Activated B cell treated with CpG ODN at 0.5 μM for 24 hours (primary cell): ENCODE measurements around the gene TNFRSF1A. TPM values are rescaled to one million over a fixed set of nuclear protein-coding genes. Genes with fewer than 3 reads are reported as not detected.

Experiments
- ATAC-seq: fragments of 200-7000 bp; cut with Tn5 transposase; one replicate; pipeline ENCODE4 v1.10.0; 2021; ENCODE audit warnings: low read depth, mild to moderate bottlenecking, moderate library complexity
- CTCF ChIA-PET: fragments of 350-600 bp; sonication (Branson Sonifier 250); formaldehyde crosslinking; loops from one replicate; lab custom pipeline; 2021; ENCODE audit warnings: antibody characterized with exemption; lab: Charles Lee
- POLR2A ChIA-PET: fragments of 350-600 bp; sonication (Branson Sonifier 250); formaldehyde crosslinking; loops from one replicate; lab custom pipeline; 2021; ENCODE audit warnings: antibody characterized with exemption; lab: Charles Lee
- DNase-seq: peaks from one replicate; pipeline ENCODE4 v3.0.0; 2022
- H3K27ac Mint-ChIP-seq: one replicate; pipeline ENCODE4 v1.8.0; 2020; ENCODE audit warnings: mixed read lengths
- H3K27me3 Mint-ChIP-seq: one replicate; pipeline ENCODE4 v1.8.0; 2021; ENCODE audit warnings: mixed read lengths
- H3K36me3 Mint-ChIP-seq: one replicate; pipeline ENCODE4 v1.8.0; 2021; ENCODE audit warnings: low read depth, mixed read lengths
- H3K4me1 Mint-ChIP-seq: one replicate; pipeline ENCODE4 v1.8.0; 2021; ENCODE audit warnings: mixed read lengths
- H3K4me3 Mint-ChIP-seq: one replicate; pipeline ENCODE4 v1.8.0; 2020; ENCODE audit warnings: mild to moderate bottlenecking, mixed read lengths
- H3K9me3 Mint-ChIP-seq: one replicate; pipeline ENCODE4 v1.8.0; 2020; ENCODE audit warnings: mixed read lengths
- intact Hi-C: fragments of 100-400 bp; cut with micrococcal nuclease; formaldehyde crosslinking; loops from one replicate; pipeline ENCODE4 v1.15.1; 2024
- total RNA-seq: library from RNA; stranded (reverse); gene quantifications from 2 replicates; pipeline ENCODE4 v1.2.3, GENCODE V29; 2022
- TF ChIP-seq, protein P1 (sequence below): fragments of 200-600 bp; IDR thresholded peaks from one replicate; pipeline ENCODE4 v1.8.0; 2022; ENCODE audit warnings: antibody characterized with exemption, mild to moderate bottlenecking

The TNFRSF1A gene
- total RNA-seq, 1 donor from 2014 or later = not detected

DNA sequence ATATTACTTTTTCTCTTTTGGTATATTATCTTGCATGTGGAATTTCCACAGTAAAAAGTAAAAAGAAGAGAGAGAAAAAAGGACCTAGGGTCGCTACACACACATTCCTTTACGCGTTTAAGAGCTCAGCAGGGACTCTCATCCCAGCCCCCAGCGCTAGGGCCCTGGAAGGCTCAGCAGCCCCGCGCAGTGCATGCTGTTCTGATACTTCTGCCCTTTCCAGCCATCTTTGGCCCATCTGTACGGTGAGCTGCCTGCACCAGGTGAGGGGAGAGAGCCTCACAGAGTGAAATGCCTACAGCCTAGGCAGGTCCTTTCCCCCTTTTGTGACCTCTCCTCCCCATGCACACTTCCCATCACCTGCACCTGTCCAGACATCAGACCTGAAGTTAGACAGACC, 40.5 kb upstream of the TNFRSF1A start:
- Mint-ChIP-seq H3K4me3 (no peak overlapping the region), H3K4me1 (peaks cover 8% of the 10 kb centered on the region), H3K27ac (no peak overlapping the region), H3K27me3 (peaks cover 56% of the 10 kb centered on the region), H3K9me3 (no peaks in the 10 kb centered on the region), H3K36me3 (no peaks in the 10 kb centered on the region)
- ATAC-seq (no peak), DNase-seq (no peak)
- POLR2A ChIA-PET = interaction anchor here (0.5 kb wide), 1 partner anchor 113 kb away, joined by 5 read pairs; no protein-coding TSS in a partner anchor
- CTCF ChIA-PET = no interaction called here
- intact Hi-C loops = no loop called here
- TF ChIP-seq, protein P1, sequence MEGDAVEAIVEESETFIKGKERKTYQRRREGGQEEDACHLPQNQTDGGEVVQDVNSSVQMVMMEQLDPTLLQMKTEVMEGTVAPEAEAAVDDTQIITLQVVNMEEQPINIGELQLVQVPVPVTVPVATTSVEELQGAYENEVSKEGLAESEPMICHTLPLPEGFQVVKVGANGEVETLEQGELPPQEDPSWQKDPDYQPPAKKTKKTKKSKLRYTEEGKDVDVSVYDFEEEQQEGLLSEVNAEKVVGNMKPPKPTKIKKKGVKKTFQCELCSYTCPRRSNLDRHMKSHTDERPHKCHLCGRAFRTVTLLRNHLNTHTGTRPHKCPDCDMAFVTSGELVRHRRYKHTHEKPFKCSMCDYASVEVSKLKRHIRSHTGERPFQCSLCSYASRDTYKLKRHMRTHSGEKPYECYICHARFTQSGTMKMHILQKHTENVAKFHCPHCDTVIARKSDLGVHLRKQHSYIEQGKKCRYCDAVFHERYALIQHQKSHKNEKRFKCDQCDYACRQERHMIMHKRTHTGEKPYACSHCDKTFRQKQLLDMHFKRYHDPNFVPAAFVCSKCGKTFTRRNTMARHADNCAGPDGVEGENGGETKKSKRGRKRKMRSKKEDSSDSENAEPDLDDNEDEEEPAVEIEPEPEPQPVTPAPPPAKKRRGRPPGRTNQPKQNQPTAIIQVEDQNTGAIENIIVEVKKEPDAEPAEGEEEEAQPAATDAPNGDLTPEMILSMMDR = no peak

DNA sequence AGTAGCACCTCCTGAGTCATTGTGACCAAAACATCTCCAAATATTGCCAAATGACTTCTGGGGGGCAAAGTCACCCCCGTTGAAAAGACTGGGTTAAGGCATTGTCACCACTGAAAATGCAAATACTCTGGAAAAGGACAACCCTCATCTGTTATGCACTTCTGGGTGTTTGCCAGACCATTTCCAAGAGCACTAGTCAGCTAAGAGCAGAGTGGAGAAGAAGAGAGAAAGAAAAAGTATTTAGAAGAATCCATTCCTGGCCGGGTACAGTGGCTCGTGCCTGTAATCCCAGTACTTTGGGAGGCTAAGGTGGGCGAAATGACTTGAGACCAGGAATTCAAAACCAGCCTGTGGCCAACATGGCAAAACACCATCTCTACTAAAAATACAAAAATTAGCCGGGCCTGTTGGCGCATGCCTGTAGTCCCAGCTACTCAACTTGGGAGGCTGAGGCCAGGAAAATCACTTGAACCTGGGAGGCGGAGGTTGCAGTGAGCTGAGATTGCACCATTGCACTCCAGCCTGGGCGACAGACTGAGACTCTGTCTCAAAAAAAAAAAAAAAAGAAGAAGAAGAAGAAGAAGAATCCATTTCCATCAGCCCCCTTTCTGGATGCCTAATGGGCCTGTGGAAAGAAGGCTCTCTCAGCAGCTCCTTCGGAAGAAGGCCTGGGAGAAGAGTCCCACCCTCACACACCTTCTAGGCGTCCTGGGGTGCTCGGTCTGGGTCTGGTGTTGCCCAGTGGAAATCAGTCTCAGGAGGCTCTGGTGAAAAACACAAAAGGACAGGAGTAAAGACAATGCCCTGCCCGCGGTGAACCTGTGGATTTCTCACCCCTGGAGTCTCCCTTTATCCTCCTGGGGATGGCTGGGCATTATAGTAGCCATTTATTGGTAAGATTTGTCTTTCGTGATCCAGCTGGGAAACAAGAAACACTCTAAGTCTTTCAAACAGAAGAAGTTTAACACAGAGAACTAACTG, 38.6 kb upstream of the TNFRSF1A start:
- intact Hi-C loops = no loop called here
- ATAC-seq (no peak), DNase-seq (no peak)
- TF ChIP-seq, protein P1 = no peak
- H3K4me3 Mint-ChIP-seq = no peak overlapping the region
- H3K4me1 Mint-ChIP-seq = peaks cover 8% of the 10 kb centered on the region
- peaks cover 63% of the 10 kb centered on the region for H3K27me3 Mint-ChIP-seq
- no peak overlapping the region for H3K27ac Mint-ChIP-seq
- no peaks in the 10 kb centered on the region for H3K9me3 Mint-ChIP-seq
- H3K36me3 Mint-ChIP-seq = no peaks in the 10 kb centered on the region
- POLR2A ChIA-PET = no interaction called here
- CTCF ChIA-PET = no interaction called here

DNA sequence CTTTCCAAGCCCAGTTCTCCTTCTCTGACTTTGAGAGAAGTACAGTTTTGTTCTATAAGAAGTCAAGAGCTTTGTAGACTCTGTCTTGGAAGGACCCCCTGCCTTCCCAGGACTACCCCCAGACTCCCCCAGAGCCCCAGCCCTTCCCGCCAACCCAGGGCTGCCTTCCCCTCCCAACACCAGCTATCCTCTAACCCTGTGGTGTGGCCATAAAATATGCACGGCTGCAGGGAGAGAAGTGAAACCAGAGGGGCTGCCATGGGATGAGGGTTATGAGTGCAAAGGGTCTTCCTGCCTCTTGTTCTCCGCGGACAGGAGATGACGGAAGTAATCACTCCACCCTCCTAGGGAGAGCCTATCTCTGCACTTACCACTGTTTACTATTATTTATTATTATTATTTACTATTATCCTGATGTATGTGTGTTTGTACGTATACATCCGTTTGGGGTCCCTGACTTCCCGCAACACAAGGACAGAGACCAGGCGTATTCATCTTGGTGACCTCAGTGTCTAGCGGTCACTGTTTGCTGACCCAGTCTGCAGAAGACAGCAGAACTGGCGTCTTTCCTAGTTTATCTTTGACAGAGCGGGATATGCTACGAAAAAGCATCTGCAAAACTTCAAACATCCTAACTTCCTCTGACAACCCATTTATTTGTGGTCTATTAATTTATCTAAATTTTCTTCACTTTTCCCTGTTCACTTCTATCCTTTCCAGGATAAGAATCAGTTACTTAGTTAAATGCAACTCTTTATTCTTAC, 37.0 kb upstream of the TNFRSF1A start:
- POLR2A ChIA-PET = no interaction called here
- no peak for ATAC-seq
- H3K27me3 Mint-ChIP-seq = peaks cover 61% of the 10 kb centered on the region
- H3K4me3 Mint-ChIP-seq = no peak overlapping the region
- TF ChIP-seq, protein P1 = no peak
- H3K27ac Mint-ChIP-seq = no peak overlapping the region
- CTCF ChIA-PET = no interaction called here
- peaks cover 5% of the 10 kb centered on the region for H3K4me1 Mint-ChIP-seq
- H3K9me3 Mint-ChIP-seq = no peaks in the 10 kb centered on the region
- H3K36me3 Mint-ChIP-seq = no peaks in the 10 kb centered on the region
- DNase-seq = no peak
- intact Hi-C loops = loop anchor here (5.0 kb wide), 1 partner anchor 37 kb away; the partner anchor contains the start of gene TNFRSF1A

DNA sequence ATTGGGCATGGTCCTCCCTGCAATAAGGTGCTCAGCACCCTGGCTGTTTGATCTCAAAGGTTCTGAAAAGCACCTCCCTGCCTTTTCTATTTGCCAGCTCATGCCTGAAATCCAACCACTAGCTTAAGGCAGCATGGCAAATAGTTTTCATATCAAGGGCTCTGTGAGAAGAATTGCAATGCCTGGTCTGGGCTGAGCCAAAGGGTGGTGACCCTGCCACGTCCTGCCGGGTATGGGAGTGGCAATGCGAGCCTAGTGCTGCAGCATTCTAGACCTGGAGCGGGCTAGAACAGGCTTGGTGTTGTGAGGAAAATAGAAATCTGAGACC, 35.8 kb upstream of the TNFRSF1A start:
- ChIA-PET CTCF (no interaction called here), POLR2A (no interaction called here)
- no peak overlapping the region for H3K27ac Mint-ChIP-seq
- H3K4me3 Mint-ChIP-seq = no peak overlapping the region
- no peaks in the 10 kb centered on the region for H3K4me1 Mint-ChIP-seq
- H3K9me3 Mint-ChIP-seq = no peaks in the 10 kb centered on the region
- peaks cover 63% of the 10 kb centered on the region for H3K27me3 Mint-ChIP-seq
- ATAC-seq (no peak), DNase-seq (no peak)
- no peaks in the 10 kb centered on the region for H3K36me3 Mint-ChIP-seq
- intact Hi-C loops = loop anchor here (5.0 kb wide), 1 partner anchor 35 kb away; the partner anchor contains the start of gene TNFRSF1A
- TF ChIP-seq, protein P1 = no peak
